Measurements from ENCODE around the gene RBMS1. TPM values are rescaled to one million over a fixed set of nuclear protein-coding genes. Genes with fewer than 3 reads are reported as not detected.

The RBMS1 gene
- total RNA-seq, 1 donor from 2014 or later = 51.1 TPM

GRCh38 chr2:160289126-160289525 lies 204.5 kb downstream of the RBMS1 start:
- Histone ChIP-seq H3K4me1 (peaks cover 3 to 10% of the 10 kb centered on the region in 2 donors), H3K36me3 (peaks cover 14 to 23% of the 10 kb centered on the region in 2 donors), H3K4me3 (no peak overlapping the region), H3K27ac (peak overlapping the region; percentile 28 to 43), H3K9me3 (no peaks in the 10 kb centered on the region), H3K27me3 (no peaks in the 10 kb centered on the region)
- DNase-seq (ENCODE audit: low spot score in 2 of 2) = no peak
- intact Hi-C loops (cut with DNase I) = no loop called here
- no peak for TF ChIP-seq CTCF (IDR thresholded peaks at IDR 0.05)

GRCh38 chr2:160288324-160288723 lies 205.3 kb downstream of the RBMS1 start:
- no peak for TF ChIP-seq CTCF (IDR thresholded peaks at IDR 0.05)
- no peak for DNase-seq (ENCODE audit: low spot score in 2 of 2)
- no peaks in the 10 kb centered on the region for H3K27me3 ChIP-seq
- peak overlapping the region; percentile 28 to 43 for H3K27ac ChIP-seq
- no peaks in the 10 kb centered on the region for H3K9me3 ChIP-seq
- H3K4me1 ChIP-seq = peaks cover 3 to 10% of the 10 kb centered on the region in 2 donors
- intact Hi-C loops (cut with DNase I) = no loop called here
- H3K36me3 ChIP-seq = peaks cover 17 to 31% of the 10 kb centered on the region in 2 donors
- H3K4me3 ChIP-seq = no peak overlapping the region

DNA sequence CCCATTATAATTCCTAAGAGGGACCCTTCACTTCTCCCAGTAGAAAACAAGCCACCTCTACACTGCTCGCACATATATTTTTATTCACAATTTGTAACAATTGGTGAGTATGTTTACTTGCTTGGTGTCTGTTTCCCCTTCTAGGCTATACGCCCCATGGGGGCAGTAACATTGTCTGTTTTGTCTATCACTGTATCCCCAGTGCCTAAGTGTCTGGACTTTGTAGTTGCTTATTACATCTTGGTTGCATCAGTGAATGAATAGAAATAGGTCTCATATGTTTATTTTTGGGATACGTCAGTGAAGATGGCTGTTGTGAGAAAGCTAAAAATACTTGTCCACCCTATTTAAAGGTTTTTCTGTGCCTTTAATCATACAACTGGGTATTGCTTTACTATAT lies 206.1 kb downstream of the RBMS1 start:
- Histone ChIP-seq H3K4me3 (no peak overlapping the region), H3K27ac (peak overlapping the region in 1 of 2 donors; percentile 28), H3K4me1 (peaks cover 3 to 10% of the 10 kb centered on the region in 2 donors), H3K36me3 (peaks cover 23 to 39% of the 10 kb centered on the region in 2 donors), H3K27me3 (no peaks in the 10 kb centered on the region), H3K9me3 (no peaks in the 10 kb centered on the region)
- DNase-seq (ENCODE audit: low spot score in 2 of 2) = no peak
- intact Hi-C loops (cut with DNase I) = no loop called here
- TF ChIP-seq CTCF (IDR thresholded peaks at IDR 0.05) = no peak

DNA sequence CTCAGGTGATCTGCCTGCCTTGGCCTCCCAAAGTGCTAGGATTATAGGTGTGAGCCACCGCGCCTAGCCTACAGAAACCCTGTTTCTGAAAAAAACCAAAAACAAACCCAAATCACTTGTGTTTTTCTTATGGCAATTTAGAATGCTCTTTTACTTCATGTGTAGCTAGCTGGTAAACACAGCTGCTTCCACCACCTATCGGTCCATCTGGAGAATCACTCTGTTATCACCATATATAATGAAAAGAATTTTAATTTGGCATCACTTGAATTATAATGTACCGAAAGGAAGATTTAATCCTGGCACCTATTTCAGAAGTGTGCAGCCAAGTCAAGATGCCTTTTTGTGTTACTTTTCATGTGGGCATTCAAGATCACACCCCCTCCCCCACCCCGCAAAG lies 207.1 kb downstream of the RBMS1 start:
- intact Hi-C loops (cut with DNase I) = no loop called here
- H3K27ac ChIP-seq = no peak overlapping the region

DNA sequence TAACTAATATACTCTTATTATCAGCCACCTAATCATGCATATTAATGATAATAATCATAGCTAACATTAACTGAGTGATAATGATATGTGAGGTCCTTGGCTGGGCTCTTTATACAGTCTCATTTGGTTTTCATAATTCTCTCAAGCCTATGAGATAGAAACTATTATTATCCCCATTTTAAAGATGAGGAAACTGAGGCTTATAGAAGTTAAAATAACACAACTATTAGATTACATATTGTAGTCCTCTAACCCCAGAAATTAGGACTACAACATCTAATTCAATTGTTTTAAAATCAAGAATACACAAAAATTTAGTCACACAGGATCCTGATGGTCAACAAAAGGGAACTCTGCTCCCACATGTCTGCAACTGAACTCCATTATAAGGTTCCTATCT lies 209.9 kb downstream of the RBMS1 start:
- no peaks in the 10 kb centered on the region for H3K9me3 ChIP-seq
- H3K4me1 ChIP-seq = peaks cover 3 to 16% of the 10 kb centered on the region in 2 donors
- H3K36me3 ChIP-seq = peaks cover 37 to 54% of the 10 kb centered on the region in 2 donors
- TF ChIP-seq CTCF (IDR thresholded peaks at IDR 0.05) = no peak
- no peaks in the 10 kb centered on the region for H3K27me3 ChIP-seq
- intact Hi-C loops (cut with DNase I) = no loop called here
- H3K4me3 ChIP-seq = no peak overlapping the region
- no peak for DNase-seq (ENCODE audit: low spot score in 2 of 2)
- no peak overlapping the region for H3K27ac ChIP-seq

More for the DNA sequence above, 207.1 kb downstream of the RBMS1 start:
- no peaks in the 10 kb centered on the region for H3K9me3 ChIP-seq
- no peak overlapping the region for H3K4me3 ChIP-seq
- no peak for DNase-seq (ENCODE audit: low spot score in 2 of 2)
- H3K4me1 ChIP-seq = peaks cover 3 to 10% of the 10 kb centered on the region in 2 donors
- no peak for TF ChIP-seq CTCF (IDR thresholded peaks at IDR 0.05)
- H3K27me3 ChIP-seq = no peaks in the 10 kb centered on the region
- peaks cover 31 to 42% of the 10 kb centered on the region in 2 donors for H3K36me3 ChIP-seq

GRCh38 chr2:160282063-160282580 lies 211.5 kb downstream of the RBMS1 start:
- no peaks in the 10 kb centered on the region for H3K9me3 ChIP-seq
- peaks cover 50 to 68% of the 10 kb centered on the region in 2 donors for H3K36me3 ChIP-seq
- no peak overlapping the region for H3K4me3 ChIP-seq
- no peak for TF ChIP-seq CTCF (IDR thresholded peaks at IDR 0.05)
- no peak overlapping the region for H3K27ac ChIP-seq
- no peaks in the 10 kb centered on the region for H3K27me3 ChIP-seq
- intact Hi-C loops (cut with DNase I) = no loop called here
- peaks cover 0 to 6% of the 10 kb centered on the region in 2 donors for H3K4me1 ChIP-seq
- DNase-seq (ENCODE audit: low spot score in 2 of 2) = no peak
